Tibial artery (tissue), 4 donors: ENCODE results near the gene ANKRD13B.

ENCODE experiments used
- DNase-seq, 2 donors: peaks; one replicate each; pipeline ENCODE4 v3.0.0-alpha.2; 2019
- H3K27ac ChIP-seq, 2 donors: fragments of 200-600 bp; sonication (generic) in 1 of 2; 1 replicate in 1 of 2; 2 replicates in 1 of 2; pipeline ENCODE4 v1.5.1; 2018 to 2019; ENCODE audit warnings: mild to moderate bottlenecking in 1 of 2
- H3K27me3 ChIP-seq, 2 donors: fragments of 200-600 bp; sonication (generic) in 1 of 2; one replicate each; pipeline versions ENCODE4 v1.5.1 to v1.6.0; 2016 to 2019
- H3K36me3 ChIP-seq, 3 donors: fragments of 200-600 bp; sonication (generic) in 2 of 3; one replicate each; pipeline ENCODE4 v1.5.1; 2016 to 2019; ENCODE audit warnings: mild to moderate bottlenecking in 2 of 3
- H3K4me1 ChIP-seq, 4 donors: fragments of 200-600 bp; sonication (generic) in 2 of 4; 1 replicate in 3 of 4; 2 replicates in 1 of 4; pipeline ENCODE4 v1.5.1; 2016 to 2019
- H3K4me3 ChIP-seq, 2 donors: fragments of 200-600 bp; sonication (generic) in 1 of 2; 1 replicate in 1 of 2; 2 replicates in 1 of 2; pipeline ENCODE4 v1.5.1; 2018 to 2019; ENCODE audit warnings: mild to moderate bottlenecking in 2 of 2
- H3K9me3 ChIP-seq, 3 donors: fragments of 200-600 bp; sonication (generic) in 1 of 3; one replicate each; pipeline ENCODE4 v1.5.1; 2016 to 2019
- CTCF ChIP-seq, 2 experiments: fragments of 200-600 bp in 1 of 2; fragments of 450-650 bp in 1 of 2; IDR thresholded peaks; one replicate each; pipeline ENCODE4 v1.5.1; 2017 to 2019; ENCODE audit warnings: antibody characterized with exemption in 2 of 2, mild to moderate bottlenecking in 1 of 2, moderate library complexity in 1 of 2
- intact Hi-C: fragments of 100-400 bp; cut with DNase I; formaldehyde crosslinking; loops from one replicate; pipeline ENCODE4 v1.15.0; 2023; ENCODE audit warnings: low total_unique reads

ANKRD13B gene

DNA sequence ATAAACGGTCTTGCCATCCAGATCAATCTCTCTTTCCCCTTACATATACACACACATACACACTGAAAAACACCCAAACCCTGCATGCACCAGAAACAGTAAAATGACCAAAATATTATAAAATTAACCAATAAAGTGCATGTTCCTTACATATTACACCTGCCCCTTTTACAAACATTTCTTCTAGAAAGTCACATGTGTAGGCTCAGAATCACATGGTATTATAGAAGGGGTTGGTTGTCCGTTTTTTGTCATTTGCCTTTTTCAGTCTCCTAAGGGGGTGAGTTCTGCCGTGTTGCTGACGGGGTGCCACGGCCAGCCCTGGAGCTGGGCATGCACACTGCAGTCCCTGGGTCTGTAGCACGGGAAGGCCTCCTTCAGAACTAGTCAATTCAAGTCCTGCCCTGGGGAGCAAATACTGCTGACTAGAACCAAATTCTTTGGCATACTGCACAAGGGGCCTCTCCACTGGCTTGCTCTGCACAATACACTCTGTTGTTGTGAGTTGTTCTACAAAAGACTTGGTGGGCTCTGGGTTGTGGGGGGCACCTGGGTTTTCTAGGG, 37.8 kb downstream of the ANKRD13B start:
- H3K4me1 ChIP-seq: no peaks in the 10 kb centered on the region
- TF ChIP-seq CTCF (IDR thresholded peaks at IDR 0.05): no peak
- H3K27me3 ChIP-seq: no peaks in the 10 kb centered on the region
- no peak overlapping the region for H3K4me3 ChIP-seq
- H3K9me3 ChIP-seq: no peaks in the 10 kb centered on the region
- intact Hi-C loops: no loop called here
- H3K27ac ChIP-seq: no peak overlapping the region
- DNase-seq: no peak
- peaks cover 15 to 33% (median 32%) of the 10 kb centered on the region in 3 donors for H3K36me3 ChIP-seq

- no peak for DNase-seq
- Histone ChIP-seq H3K4me3 (no peak overlapping the region), H3K9me3 (no peaks in the 10 kb centered on the region), H3K27ac (no peak overlapping the region), H3K27me3 (no peaks in the 10 kb centered on the region), H3K36me3 (peaks cover 24 to 42% (median 37%) of the 10 kb centered on the region in 3 donors), H3K4me1 (peaks cover 0 to 5% (median 2%) of the 10 kb centered on the region in 4 donors)
- TF ChIP-seq CTCF (IDR thresholded peaks at IDR 0.05): no peak
- intact Hi-C loops: loop anchor here (2.0 kb wide), 1 partner anchor 49 kb away; no protein-coding TSS in a partner anchor
These were observed 41.0 kb downstream of the ANKRD13B start for GRCh38 chr17:29633886-29634285.

DNA sequence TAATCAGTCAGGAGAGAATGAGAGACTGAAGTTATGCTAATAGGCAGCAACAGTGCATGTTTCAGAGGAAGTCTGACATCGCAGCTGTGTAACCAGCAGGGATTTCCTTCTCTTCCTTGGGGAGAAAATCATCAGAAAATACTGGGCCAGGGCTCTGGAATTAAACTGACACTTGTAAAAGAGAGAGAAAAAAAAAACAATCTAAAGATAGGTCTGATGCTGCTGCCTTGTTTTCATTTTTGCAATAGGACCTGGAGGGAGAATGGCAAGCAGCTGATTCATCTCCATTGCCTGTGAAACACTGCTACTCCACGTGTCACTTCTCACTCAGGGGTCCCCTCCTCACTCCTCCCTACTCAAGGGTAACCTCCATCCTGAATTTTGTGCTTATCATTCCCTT, 47.5 kb downstream of the ANKRD13B start:
- H3K4me3 ChIP-seq: no peak overlapping the region
- no peaks in the 10 kb centered on the region for H3K9me3 ChIP-seq
- H3K4me1 ChIP-seq: peaks cover 0 to 64% (median 33%) of the 10 kb centered on the region in 4 donors
- no peak for TF ChIP-seq CTCF (IDR thresholded peaks at IDR 0.05)
- H3K27ac ChIP-seq: peak overlapping the region; percentile 69 to 70
- DNase-seq: no peak
- peaks cover 4 to 12% (median 9%) of the 10 kb centered on the region in 3 donors for H3K36me3 ChIP-seq
- intact Hi-C loops: loop anchor here (5.0 kb wide), 1 partner anchor 137 kb away; no protein-coding TSS in a partner anchor
- no peaks in the 10 kb centered on the region for H3K27me3 ChIP-seq

GRCh38 chr17:29640981-29641642, 48.2 kb downstream of the ANKRD13B start:
- H3K4me1 ChIP-seq: peaks cover 0 to 70% (median 38%) of the 10 kb centered on the region in 4 donors
- no peak overlapping the region for H3K4me3 ChIP-seq
- no peaks in the 10 kb centered on the region for H3K9me3 ChIP-seq
- H3K27me3 ChIP-seq: no peaks in the 10 kb centered on the region
- peak overlapping the region; percentile 69 to 70 for H3K27ac ChIP-seq
- TF ChIP-seq CTCF (IDR thresholded peaks at IDR 0.05): no peak
- peaks cover under 1 to 5% (median 5%) of the 10 kb centered on the region in 3 donors for H3K36me3 ChIP-seq
- intact Hi-C loops: loop anchor here (5.0 kb wide), 1 partner anchor 136 kb away; no protein-coding TSS in a partner anchor
- no peak for DNase-seq

- intact Hi-C loops: loop anchor here (5.0 kb wide), 1 partner anchor 135 kb away; no protein-coding TSS in a partner anchor
- Histone ChIP-seq H3K4me3 (no peak overlapping the region), H3K27ac (peak overlapping the region in 1 of 2 donors; percentile 70), H3K27me3 (no peaks in the 10 kb centered on the region), H3K4me1 (peaks cover 0 to 76% (median 43%) of the 10 kb centered on the region in 4 donors), H3K9me3 (no peaks in the 10 kb centered on the region), H3K36me3 (no peaks in the 10 kb centered on the region)
- no peak for DNase-seq
- TF ChIP-seq CTCF (IDR thresholded peaks at IDR 0.05): no peak
These were observed 49.3 kb downstream of the ANKRD13B start for GRCh38 chr17:29642171-29642611.
